HCT116 (cell line): ENCODE data around the gene PDE1A.

ENCODE experiments used
- CTCF ChIP-seq, 3 experiments: fragments of 200-600 bp in 1 of 3; sonication (generic) in 1 of 3; IDR thresholded peaks in 2 of 3; conservative IDR thresholded peaks in 1 of 3; 2 replicates each; pipeline ENCODE4 v1.5.1; 2012 to 2017; ENCODE audit warnings: low read depth in 2 of 3, low read length in 2 of 3, antibody characterized with exemption in 1 of 3, borderline replicate concordance in 1 of 3, control low read depth in 1 of 3, mild to moderate bottlenecking in 1 of 3, mixed read lengths in 1 of 3, mixed run types in 1 of 3, moderate library complexity in 1 of 3; ENCODE audit not compliant: insufficient read depth in 1 of 3
- EZH2 ChIP-seq: fragments of 200-600 bp; sonication (generic); IDR thresholded peaks from 2 replicates; pipeline ENCODE4 v1.6.1; 2017; ENCODE audit warnings: antibody characterized with exemption, mixed run types
- ZFX ChIP-seq: fragments of 450-650 bp; IDR thresholded peaks from 2 replicates; pipeline ENCODE4 v1.6.1; 2017
- ZNF274 ChIP-seq: fragments of 200-500 bp; sonication (Bioruptor generic); IDR thresholded peaks from 2 replicates; pipeline ENCODE4 v1.6.1; 2014; ENCODE audit warnings: mild to moderate bottlenecking, low read depth, low read length, inconsistent platforms

GRCh38 chr2:182113334-182113733 lies 313.5 kb downstream of the PDE1A start:
- TF ChIP-seq CTCF (IDR thresholded peaks at IDR 0.05 in 2 of 3, conservative IDR thresholded peaks at IDR 0.05 in 1 of 3; ENCODE audit: borderline replicate concordance in 1 of 3, insufficient read depth in 1 of 3, low read depth in 2 of 3, low read length in 2 of 3) = no peak
- no peak for TF ChIP-seq EZH2
- no peak for TF ChIP-seq ZNF274
- TF ChIP-seq ZFX = no peak
